GM12872 (cell line): ENCODE measurements around the gene PNPLA3.

Source experiments
- TF ChIP-seq, protein P1 (sequence below): IDR thresholded peaks from 3 replicates; pipeline ENCODE4 v1.5.1; 2011; ENCODE audit warnings: low read depth, mild to moderate bottlenecking, low read length, moderate library complexity; ENCODE audit not compliant: insufficient read depth

Gene PNPLA3

DNA sequence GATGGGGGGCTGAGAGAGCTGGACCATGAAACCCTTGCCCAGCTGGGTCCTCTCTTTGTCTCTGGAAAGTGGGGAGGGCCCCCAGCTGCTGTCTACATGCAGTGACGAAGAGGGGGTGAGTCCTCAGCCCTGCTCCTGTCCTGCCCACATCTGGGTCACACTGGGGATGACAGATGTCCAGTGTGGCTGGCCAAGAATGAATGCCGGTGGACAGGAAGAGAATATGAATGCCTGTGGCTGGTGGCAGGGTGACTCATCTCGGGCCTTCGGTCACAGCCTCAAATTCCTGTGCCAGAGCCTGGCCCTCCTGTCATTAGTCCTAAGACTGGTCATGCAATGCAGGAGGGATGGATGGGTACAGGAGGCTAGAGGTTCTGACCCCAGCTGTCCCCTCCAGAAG lies 2.2 kb upstream of the PNPLA3 start:
- TF ChIP-seq, protein P1, sequence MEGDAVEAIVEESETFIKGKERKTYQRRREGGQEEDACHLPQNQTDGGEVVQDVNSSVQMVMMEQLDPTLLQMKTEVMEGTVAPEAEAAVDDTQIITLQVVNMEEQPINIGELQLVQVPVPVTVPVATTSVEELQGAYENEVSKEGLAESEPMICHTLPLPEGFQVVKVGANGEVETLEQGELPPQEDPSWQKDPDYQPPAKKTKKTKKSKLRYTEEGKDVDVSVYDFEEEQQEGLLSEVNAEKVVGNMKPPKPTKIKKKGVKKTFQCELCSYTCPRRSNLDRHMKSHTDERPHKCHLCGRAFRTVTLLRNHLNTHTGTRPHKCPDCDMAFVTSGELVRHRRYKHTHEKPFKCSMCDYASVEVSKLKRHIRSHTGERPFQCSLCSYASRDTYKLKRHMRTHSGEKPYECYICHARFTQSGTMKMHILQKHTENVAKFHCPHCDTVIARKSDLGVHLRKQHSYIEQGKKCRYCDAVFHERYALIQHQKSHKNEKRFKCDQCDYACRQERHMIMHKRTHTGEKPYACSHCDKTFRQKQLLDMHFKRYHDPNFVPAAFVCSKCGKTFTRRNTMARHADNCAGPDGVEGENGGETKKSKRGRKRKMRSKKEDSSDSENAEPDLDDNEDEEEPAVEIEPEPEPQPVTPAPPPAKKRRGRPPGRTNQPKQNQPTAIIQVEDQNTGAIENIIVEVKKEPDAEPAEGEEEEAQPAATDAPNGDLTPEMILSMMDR, result no peak

DNA sequence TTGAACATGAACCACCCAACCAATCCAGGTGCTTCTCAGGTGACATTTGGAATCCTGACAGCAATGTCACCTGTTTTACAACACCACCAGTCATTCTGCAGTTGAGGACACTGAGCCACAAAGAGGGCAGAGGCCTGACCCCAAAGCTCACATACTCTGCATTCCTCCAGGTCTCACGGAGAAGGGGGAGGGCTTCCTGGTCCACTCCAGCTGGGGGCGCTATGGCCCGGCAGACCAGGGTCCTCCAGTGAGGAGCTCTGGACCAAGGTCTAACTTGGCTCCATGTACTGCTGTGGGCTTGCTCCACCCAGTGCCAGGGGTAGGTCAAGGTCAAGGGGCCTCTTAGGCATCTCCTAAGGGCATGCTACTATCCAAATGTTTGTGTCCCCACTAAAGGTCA lies 1.5 kb upstream of the PNPLA3 start:
- TF ChIP-seq, protein P1, result no peak

DNA sequence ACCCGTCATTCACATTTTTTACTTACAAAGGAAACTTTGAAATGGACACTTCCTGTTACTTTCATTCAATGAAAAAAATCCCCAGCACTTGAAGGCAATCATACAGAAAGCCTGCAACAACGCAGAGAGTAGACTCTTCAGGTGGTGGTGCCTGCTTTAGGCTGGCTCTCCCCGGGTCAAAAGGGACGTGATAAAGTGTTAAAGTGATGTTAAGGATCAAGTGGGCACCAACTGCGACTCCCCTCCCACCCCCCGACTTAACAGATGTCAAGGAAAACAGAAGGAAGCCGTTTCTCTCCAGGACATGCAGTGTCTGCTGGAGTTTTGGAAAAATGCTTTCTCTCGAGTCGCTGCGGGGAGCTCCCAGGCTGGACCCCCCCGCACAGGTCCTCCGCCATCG lies 414 bp upstream of the PNPLA3 start:
- TF ChIP-seq, protein P1, result no peak

DNA sequence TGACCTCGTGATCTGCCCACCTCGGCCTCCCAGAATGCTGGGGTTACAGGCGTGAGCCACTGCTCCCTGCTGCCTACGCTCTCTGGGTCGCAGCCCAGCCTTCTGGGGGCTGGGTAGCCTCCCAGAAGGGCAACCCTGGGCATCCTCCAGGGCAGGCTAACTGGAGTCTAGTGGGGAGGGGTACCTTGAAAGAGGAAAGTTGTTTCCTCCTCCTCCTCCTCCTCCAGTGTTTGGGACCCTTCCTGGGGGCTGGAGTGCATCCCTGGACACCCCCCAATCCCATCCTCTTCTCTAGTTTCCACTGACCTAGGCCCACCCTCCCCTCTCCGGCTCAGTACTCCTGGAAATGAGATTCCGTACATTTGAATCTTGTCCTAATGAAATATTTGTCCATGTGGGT lies 1.3 kb downstream of the PNPLA3 start:
- TF ChIP-seq, protein P1, result no peak

DNA sequence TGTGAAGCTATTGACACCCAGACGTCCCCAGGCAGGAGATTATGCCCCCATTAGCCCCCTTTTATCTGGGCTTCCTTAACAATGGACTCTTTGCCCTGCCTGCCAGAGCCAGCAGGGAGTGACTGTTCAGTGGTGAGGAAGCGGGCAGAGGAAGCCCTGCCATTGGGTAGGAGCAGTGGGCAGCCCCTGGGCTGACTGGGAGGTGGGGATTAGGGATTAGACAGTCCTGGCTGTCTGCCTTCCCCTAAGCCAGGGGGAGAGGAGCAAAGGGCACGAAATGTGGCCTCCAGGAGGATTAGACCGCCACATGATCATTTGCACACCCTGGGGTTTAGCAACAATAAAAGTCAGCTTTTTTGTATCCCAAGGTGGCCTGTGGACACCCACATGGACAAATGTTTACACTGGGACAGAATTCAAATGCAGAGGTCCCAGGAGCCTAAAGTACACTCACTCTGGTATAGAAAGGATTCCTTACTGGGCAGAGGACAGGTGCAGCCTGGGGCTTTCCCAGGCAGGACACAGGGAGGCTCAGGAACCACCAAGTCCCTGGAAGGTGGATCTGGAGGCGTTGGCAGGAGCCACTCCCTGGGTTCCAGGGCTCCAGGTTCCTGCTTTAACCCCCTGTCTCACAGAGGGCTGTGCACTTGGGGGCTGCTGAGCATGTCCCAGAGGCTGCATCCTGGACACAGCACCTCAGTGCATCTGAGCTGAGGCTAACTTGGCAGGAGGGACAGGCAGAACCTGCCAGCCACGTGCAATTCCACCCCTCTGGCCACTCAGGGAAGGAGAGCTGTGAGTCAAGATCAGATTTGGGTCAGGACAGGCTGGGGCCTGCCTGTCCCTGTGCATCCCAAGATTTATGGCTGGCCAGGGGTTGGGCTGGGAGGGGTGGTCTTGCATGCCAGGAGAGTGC lies 2.1 kb downstream of the PNPLA3 start:
- TF ChIP-seq, protein P1, result no peak

DNA sequence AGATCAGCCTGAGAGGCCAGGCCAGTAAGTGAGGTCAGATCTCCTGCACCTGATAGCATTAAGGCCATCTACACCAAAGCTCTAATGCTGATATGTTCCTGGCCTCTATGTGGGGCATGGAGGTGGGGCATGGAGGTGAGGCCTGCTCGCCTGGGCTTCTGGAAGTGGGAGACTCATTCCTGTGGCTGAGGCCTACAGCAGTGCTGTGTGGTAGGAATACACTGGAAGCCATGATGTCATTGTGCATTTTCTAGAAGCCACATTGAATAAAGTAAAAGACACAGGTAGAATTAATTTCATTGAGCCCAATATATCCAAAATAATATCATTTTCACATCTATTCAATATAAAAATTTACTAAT lies 2.7 kb downstream of the PNPLA3 start:
- TF ChIP-seq, protein P1, result no peak

DNA sequence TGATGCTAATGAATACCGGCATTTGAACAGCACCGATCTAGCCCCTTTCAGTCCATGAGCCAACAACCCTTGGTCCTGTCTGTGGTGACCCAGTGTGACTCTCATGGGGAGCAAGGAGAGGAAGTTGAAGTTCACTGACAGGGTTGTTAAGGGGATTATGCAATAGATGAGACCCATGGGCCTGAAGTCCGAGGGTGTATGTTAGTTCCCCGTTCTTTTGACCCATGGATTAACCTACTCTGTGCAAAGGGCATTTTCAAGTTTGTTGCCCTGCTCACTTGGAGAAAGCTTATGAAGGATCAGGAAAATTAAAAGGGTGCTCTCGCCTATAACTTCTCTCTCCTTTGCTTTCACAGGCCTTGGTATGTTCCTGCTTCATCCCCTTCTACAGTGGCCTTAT lies 4.9 kb downstream of the PNPLA3 start:
- TF ChIP-seq, protein P1, result no peak
